Endothelial cell (in vitro differentiated cells): ENCODE results near the gene BEST4. TPM values are rescaled to one million over a fixed set of nuclear protein-coding genes. Genes with fewer than 3 reads are reported as not detected.
"Not testable (repeated sequence)": the region's sequence is repeated elsewhere in the genome, so short reads cannot be mapped to it uniquely, and the experiment has no call there.

Experiments used
- DNase-seq: peaks from one replicate; pipeline ENCODE4 v3.0.0; 2021; ENCODE audit warnings: low spot score
- H3K27ac Mint-ChIP-seq: one replicate; pipeline ENCODE4 v1.8.0; 2021; ENCODE audit warnings: mixed read lengths, inconsistent platforms; ENCODE audit not compliant: unreplicated experiment
- H3K27me3 Mint-ChIP-seq: one replicate; pipeline ENCODE4 v1.8.0; 2021; ENCODE audit warnings: mild to moderate bottlenecking, moderate library complexity, mixed read lengths, inconsistent platforms; ENCODE audit not compliant: unreplicated experiment
- H3K36me3 Mint-ChIP-seq: one replicate; pipeline ENCODE4 v1.8.0; 2021; ENCODE audit warnings: mild to moderate bottlenecking, low read depth, mixed read lengths, inconsistent platforms; ENCODE audit not compliant: unreplicated experiment
- H3K4me1 Mint-ChIP-seq: one replicate; pipeline ENCODE4 v1.8.0; 2021; ENCODE audit warnings: mild to moderate bottlenecking, mixed read lengths, inconsistent platforms; ENCODE audit not compliant: unreplicated experiment
- H3K4me3 Mint-ChIP-seq: one replicate; pipeline ENCODE4 v1.8.0; 2021; ENCODE audit warnings: mild to moderate bottlenecking, mixed read lengths, inconsistent platforms; ENCODE audit not compliant: unreplicated experiment
- H3K9me3 Mint-ChIP-seq: one replicate; pipeline ENCODE4 v1.8.0; 2021; ENCODE audit warnings: mixed read lengths, inconsistent platforms; ENCODE audit not compliant: unreplicated experiment
- CTCF ChIP-seq: fragments of 200-600 bp; sonication (generic); IDR thresholded peaks from one replicate; pipeline ENCODE4 v1.5.0; 2021; ENCODE audit warnings: antibody characterized with exemption; ENCODE audit not compliant: unreplicated experiment
- total RNA-seq: library from RNA; stranded (reverse); fragmentation: NEBNext Ultra II Directional; extraction: Animal tissue kit (Norgen Biotek cat#: 25700); gene quantifications from one replicate; pipeline ENCODE4 v1.2.1, GENCODE V29; 2021; ENCODE audit not compliant: unreplicated experiment

BEST4 gene
- total RNA-seq, 1 donor from 2014 or later, result 0.18 TPM

- Mint-ChIP-seq H3K27ac (no peak overlapping the region), H3K4me1 (peaks cover 6% of the 10 kb centered on the region), H3K27me3 (no peaks in the 10 kb centered on the region), H3K9me3 (no peaks in the 10 kb centered on the region), H3K36me3 (peaks cover under 1% of the 10 kb centered on the region), H3K4me3 (no peak overlapping the region)
- no peak for DNase-seq
- TF ChIP-seq CTCF, result no peak
Measured at GRCh38 chr1:44747878-44748277, 40.1 kb downstream of the BEST4 start.

DNA sequence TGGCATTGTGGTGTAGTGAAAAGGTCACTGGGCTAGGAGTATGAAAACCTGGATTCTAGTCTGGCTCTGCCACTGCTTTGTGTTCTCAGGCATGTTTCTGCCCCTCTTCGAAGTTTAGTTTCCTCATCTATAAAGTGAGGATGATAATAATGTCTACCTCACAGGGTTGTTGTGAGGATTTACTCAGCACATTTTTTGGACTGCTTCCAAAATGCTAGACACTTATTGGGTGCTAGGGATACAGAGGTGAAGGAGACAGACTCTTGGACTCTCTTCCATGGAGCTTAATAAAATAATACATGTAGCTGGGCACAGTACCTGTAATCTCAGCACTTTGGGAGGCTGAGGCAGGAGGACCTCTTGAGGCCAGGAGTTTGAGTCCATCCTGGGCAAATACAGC is 44.8 kb downstream of the BEST4 start:
- H3K9me3 Mint-ChIP-seq, result no peaks in the 10 kb centered on the region
- H3K27ac Mint-ChIP-seq, result no peak overlapping the region
- peaks cover 24% of the 10 kb centered on the region for H3K4me1 Mint-ChIP-seq
- no peak for TF ChIP-seq CTCF
- peaks cover 7% of the 10 kb centered on the region for H3K27me3 Mint-ChIP-seq
- no peak for DNase-seq
- H3K4me3 Mint-ChIP-seq, result no peak overlapping the region
- H3K36me3 Mint-ChIP-seq, result peaks cover 8% of the 10 kb centered on the region

DNA sequence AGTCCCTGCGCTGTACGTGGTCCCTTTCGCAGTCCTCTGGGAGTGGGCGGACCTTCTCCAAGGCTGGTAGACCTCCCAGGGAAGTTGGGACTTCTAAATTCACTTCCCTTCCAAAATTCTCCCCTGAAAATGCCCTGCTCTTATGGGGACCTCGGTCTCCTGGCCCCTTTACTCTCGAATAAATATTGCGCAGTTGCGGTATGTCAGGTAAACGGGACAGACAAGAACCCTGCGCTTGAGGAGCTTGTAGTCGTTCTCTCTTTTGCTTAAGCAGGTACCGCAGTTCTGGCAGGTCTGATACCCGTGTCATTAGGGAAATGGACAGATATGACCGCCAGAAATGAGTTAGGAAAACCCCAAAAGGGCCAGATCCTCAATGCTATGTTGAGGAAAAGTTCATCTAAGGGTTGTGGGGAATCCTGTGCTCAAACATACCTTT is 47.8 kb downstream of the BEST4 start:
- peak overlapping the region; percentile 36 for H3K27ac Mint-ChIP-seq
- no peak for TF ChIP-seq CTCF
- peaks cover 8% of the 10 kb centered on the region for H3K36me3 Mint-ChIP-seq
- no peaks in the 10 kb centered on the region for H3K9me3 Mint-ChIP-seq
- peaks cover 9% of the 10 kb centered on the region for H3K27me3 Mint-ChIP-seq
- H3K4me1 Mint-ChIP-seq, result peaks cover 17% of the 10 kb centered on the region
- peak overlapping the region; percentile 97 for H3K4me3 Mint-ChIP-seq
- DNase-seq, result no peak

DNA sequence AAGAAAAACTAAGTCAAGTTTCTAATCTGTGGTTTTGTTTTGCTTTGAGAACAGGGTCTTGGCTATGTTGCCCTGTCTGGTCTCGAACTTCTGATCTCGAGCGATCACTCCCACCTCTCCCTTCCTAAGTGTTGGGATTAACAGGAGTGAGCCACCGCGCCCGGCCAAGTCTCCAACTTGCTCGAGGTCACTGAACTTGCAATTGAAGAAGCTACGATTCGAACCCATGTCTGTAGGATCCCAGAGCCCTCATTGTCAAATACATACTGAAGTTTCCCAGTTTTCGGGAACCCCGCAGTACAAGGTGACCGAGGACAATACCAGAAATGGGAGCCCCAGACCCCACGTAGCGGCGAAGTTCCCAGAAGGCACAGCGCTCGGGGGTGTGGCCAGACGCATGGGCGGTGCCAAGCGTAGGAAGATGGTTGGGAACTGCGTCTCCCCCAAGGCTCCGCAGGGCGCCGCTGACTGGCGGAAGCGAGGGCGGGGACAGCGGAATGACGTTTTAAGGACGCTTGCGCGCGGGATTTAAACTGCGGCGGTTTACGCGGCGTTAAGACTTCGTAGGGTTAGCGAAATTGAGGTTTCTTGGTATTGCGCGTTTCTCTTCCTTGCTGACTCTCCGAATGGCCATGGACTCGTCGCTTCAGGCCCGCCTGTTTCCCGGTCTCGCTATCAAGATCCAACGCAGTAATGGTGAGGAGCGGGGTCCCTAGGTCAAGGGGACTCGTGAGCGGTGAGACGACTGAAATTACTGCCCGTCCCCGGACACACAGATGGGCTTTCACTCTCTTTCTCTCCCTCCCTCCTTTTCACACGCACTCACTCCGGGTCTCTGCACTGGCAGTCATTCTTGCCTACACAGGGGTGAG is 48.4 kb downstream of the BEST4 start, which contains the start of gene KIF2C:
KIF2C (plus strand) TSS at position 531 of the 872 bp plus-strand sequence; CDS start at position 627, 96 bp downstream.
- H3K9me3 Mint-ChIP-seq, result no peaks in the 10 kb centered on the region

GRCh38 chr1:44738953-44739306 is 49.0 kb downstream of the BEST4 start:
- peak overlapping the region; percentile 97 for H3K4me3 Mint-ChIP-seq
- H3K36me3 Mint-ChIP-seq, H3K9me3 Mint-ChIP-seq, DNase-seq, H3K27me3 Mint-ChIP-seq: not testable (repeated sequence)
- H3K27ac Mint-ChIP-seq, result peak overlapping the region; percentile 95
- H3K4me1 Mint-ChIP-seq, result peaks cover 17% of the 10 kb centered on the region

More for the DNA sequence above, 48.4 kb downstream of the BEST4 start, which contains the start of gene KIF2C:
- Mint-ChIP-seq H3K36me3 (peaks cover 8% of the 10 kb centered on the region), H3K4me3 (peak within 1 kb of the TSS; percentile 97), H3K4me1 (peaks cover 17% of the 10 kb centered on the region), H3K27me3 (peaks cover 9% of the 10 kb centered on the region), H3K27ac (peak within 1 kb of the TSS; percentile 95)
- DNase-seq, result peak; percentile 94
- TF ChIP-seq CTCF, result no peak
